Suprapubic skin (tissue), 4 donors: ENCODE measurements around the gene AMBP.

Source experiments
- CTCF ChIP-seq, 2 donors: fragments of 200-600 bp in 1 of 2; fragments of 450-650 bp in 1 of 2; sonication (generic) in 1 of 2; IDR thresholded peaks; one replicate each; pipeline ENCODE4 v1.5.1; 2016 to 2019; ENCODE audit warnings: antibody characterized with exemption in 2 of 2, mild to moderate bottlenecking in 1 of 2, moderate library complexity in 1 of 2
- EP300 ChIP-seq: sonication (generic); formaldehyde crosslinking; IDR thresholded peaks from one replicate; pipeline ENCODE4 v1.6.1; 2017; ENCODE audit warnings: antibody characterized with exemption
- POLR2A ChIP-seq, 2 donors: fragments of 450-650 bp; IDR thresholded peaks; one replicate each; pipeline ENCODE4 v1.6.1; 2017; ENCODE audit warnings: antibody characterized with exemption in 2 of 2, mild to moderate bottlenecking in 2 of 2, moderate library complexity in 2 of 2
- POLR2AphosphoS5 ChIP-seq, 3 donors: sonication (generic); formaldehyde crosslinking; IDR thresholded peaks; one replicate each; pipeline ENCODE4 v1.6.1; 2017; ENCODE audit warnings: antibody characterized with exemption in 3 of 3

- TF ChIP-seq EP300 (no peak), CTCF (IDR thresholded peaks at IDR 0.05) (no peak), POLR2A (IDR thresholded peaks at IDR 0.05) (no peak), POLR2AphosphoS5 (IDR thresholded peaks at IDR 0.05) (no peak)
These were observed 18.9 kb downstream of the AMBP start for GRCh38 chr9:114059047-114059803.
